ENCODE measurements around the gene RAB6B.

The RAB6B gene

GRCh38 chr3:133850034-133850433 is 45.6 kb downstream of the RAB6B start:
- Histone ChIP-seq H3K27ac (replicated peaks) (no peak overlapping the region), H3K4me3 (replicated peaks; ENCODE audit: insufficient read depth, low read length) (no peak overlapping the region), H3K27me3 (ENCODE audit: insufficient read depth, poor library complexity, severe bottlenecking) (no peaks in the 10 kb centered on the region)
- TF ChIP-seq SPI1 (IDR thresholded peaks at IDR 0.05; ENCODE audit: borderline replicate concordance, low read depth) (no peak), CTCF (IDR thresholded peaks at IDR 0.05; ENCODE audit: insufficient read depth, low read length) (no peak), GABPA (IDR thresholded peaks at IDR 0.05; ENCODE audit: low read depth) (no peak), POLR2AphosphoS5 (IDR thresholded peaks at IDR 0.05; ENCODE audit: low read depth) (no peak)
- TF ChIP-seq, protein P1, sequence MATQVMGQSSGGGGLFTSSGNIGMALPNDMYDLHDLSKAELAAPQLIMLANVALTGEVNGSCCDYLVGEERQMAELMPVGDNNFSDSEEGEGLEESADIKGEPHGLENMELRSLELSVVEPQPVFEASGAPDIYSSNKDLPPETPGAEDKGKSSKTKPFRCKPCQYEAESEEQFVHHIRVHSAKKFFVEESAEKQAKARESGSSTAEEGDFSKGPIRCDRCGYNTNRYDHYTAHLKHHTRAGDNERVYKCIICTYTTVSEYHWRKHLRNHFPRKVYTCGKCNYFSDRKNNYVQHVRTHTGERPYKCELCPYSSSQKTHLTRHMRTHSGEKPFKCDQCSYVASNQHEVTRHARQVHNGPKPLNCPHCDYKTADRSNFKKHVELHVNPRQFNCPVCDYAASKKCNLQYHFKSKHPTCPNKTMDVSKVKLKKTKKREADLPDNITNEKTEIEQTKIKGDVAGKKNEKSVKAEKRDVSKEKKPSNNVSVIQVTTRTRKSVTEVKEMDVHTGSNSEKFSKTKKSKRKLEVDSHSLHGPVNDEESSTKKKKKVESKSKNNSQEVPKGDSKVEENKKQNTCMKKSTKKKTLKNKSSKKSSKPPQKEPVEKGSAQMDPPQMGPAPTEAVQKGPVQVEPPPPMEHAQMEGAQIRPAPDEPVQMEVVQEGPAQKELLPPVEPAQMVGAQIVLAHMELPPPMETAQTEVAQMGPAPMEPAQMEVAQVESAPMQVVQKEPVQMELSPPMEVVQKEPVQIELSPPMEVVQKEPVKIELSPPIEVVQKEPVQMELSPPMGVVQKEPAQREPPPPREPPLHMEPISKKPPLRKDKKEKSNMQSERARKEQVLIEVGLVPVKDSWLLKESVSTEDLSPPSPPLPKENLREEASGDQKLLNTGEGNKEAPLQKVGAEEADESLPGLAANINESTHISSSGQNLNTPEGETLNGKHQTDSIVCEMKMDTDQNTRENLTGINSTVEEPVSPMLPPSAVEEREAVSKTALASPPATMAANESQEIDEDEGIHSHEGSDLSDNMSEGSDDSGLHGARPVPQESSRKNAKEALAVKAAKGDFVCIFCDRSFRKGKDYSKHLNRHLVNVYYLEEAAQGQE (IDR thresholded peaks at IDR 0.05; ENCODE audit: insufficient replicate concordance, low read depth) = no peak
- no peak for DNase-seq (ENCODE audit: low read depth in 1 of 2, low spot score in 1 of 2)

- TF ChIP-seq POLR2AphosphoS5 (IDR thresholded peaks at IDR 0.05; ENCODE audit: low read depth) (no peak), CTCF (IDR thresholded peaks at IDR 0.05; ENCODE audit: insufficient read depth, low read length) (no peak), GABPA (IDR thresholded peaks at IDR 0.05; ENCODE audit: low read depth) (no peak), SPI1 (IDR thresholded peaks at IDR 0.05; ENCODE audit: borderline replicate concordance, low read depth) (no peak)
- TF ChIP-seq, protein P1 (IDR thresholded peaks at IDR 0.05; ENCODE audit: insufficient replicate concordance, low read depth) = no peak
- no peak for DNase-seq (ENCODE audit: low read depth in 1 of 2, low spot score in 1 of 2)
- H3K27me3 ChIP-seq (ENCODE audit: insufficient read depth, poor library complexity, severe bottlenecking) = no peaks in the 10 kb centered on the region
- H3K27ac ChIP-seq (replicated peaks) = no peak overlapping the region
- H3K4me3 ChIP-seq (replicated peaks; ENCODE audit: insufficient read depth, low read length) = no peak overlapping the region
Observed at GRCh38 chr3:133849346-133849745, 46.3 kb downstream of the RAB6B start.

- H3K27me3 ChIP-seq (ENCODE audit: insufficient read depth, poor library complexity, severe bottlenecking) = no peaks in the 10 kb centered on the region
- no peak for TF ChIP-seq CTCF (IDR thresholded peaks at IDR 0.05; ENCODE audit: insufficient read depth, low read length)
- no peak for TF ChIP-seq GABPA (IDR thresholded peaks at IDR 0.05; ENCODE audit: low read depth)
- no peak for TF ChIP-seq POLR2AphosphoS5 (IDR thresholded peaks at IDR 0.05; ENCODE audit: low read depth)
- TF ChIP-seq, protein P1 (IDR thresholded peaks at IDR 0.05; ENCODE audit: insufficient replicate concordance, low read depth) = no peak
- no peak for TF ChIP-seq SPI1 (IDR thresholded peaks at IDR 0.05; ENCODE audit: borderline replicate concordance, low read depth)
- H3K4me3 ChIP-seq (replicated peaks; ENCODE audit: insufficient read depth, low read length) = no peak overlapping the region
- H3K27ac ChIP-seq (replicated peaks) = no peak overlapping the region
- DNase-seq (ENCODE audit: low read depth in 1 of 2, low spot score in 1 of 2) = no peak
Observed at GRCh38 chr3:133845127-133845526, 50.6 kb downstream of the RAB6B start.

Data from HL-60 (cell line).